GM19351 (cell line): ENCODE data around the gene ADARB2.

Experiments used
- ATAC-seq: cut with Tn5 transposase; IDR thresholded peaks from one replicate; pipeline ENCODE4 v1.9.1; 2021; ENCODE audit warnings: mild to moderate bottlenecking, moderate library complexity; ENCODE audit not compliant: unreplicated experiment

Gene ADARB2

DNA sequence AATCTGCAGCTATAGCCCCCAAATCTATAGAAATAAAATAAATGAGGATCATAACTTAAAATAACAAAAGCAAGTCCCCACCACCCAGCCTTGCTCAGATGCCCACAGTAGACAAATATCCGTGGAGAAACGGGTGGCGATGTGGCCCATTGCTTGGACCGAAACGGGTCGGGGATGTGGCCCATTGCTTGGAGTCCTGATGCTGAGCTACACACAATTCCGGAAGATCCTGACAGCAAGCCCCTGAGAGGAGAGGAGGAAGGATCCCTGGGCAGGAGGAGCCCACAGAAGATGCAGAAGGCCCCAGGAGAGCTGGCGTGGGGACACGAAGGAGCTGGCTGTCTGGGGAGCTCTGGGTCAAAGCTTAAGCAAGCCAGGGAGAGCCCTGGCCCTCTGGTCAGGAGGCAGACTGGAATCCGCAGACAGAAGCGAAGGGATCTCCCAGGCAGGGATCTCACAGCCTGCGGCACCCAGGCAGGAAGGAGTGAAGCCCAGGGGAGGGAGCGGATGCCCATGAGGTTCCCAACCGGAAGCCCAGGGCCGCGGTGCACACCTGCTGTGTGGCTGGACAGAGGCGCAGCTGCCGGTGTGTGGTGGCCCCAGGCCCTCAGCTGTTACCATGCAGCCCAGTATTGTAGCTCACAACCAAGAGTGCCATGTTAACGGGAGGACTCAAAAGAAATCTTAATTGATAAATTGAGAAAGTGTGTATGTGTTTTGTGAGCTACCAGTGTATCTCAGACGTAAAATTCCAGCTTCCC is 138.8 kb downstream of the ADARB2 start:
- no peak for ATAC-seq

DNA sequence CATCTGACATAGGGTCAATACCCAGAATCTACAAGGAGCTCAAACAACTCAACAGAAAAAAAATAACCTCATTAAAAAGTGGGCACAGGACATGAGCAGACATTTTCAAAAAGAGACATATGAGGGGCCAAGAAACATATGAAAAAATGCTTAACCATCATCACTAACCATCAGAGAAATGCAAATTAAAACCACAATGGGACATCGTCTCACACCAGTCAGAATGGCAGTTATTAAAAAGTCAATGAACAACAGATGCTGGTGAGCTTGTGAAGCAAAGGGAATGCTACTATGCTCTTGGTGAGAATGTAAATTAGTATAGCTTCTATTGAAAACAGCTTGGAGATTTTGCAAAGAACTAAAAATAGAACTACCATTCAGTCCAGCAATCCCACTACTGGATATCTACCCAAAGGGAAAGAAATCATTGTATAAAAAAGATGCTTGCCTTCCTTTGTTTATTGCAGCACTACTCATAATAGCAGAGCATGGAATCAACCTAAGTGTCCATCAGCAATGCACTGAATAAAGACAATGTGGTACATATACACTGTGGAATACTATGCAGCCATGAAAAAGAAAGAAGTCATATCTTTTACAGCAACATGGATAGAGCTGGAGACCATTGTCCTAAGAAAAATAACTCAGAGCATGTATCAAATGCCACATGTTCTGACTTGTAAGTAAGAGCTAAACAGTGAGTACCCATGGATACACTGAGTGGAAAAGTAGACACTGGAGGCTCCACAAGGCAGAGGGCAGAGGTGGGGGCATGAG is 139.8 kb downstream of the ADARB2 start:
- ATAC-seq: peak; percentile 43

DNA sequence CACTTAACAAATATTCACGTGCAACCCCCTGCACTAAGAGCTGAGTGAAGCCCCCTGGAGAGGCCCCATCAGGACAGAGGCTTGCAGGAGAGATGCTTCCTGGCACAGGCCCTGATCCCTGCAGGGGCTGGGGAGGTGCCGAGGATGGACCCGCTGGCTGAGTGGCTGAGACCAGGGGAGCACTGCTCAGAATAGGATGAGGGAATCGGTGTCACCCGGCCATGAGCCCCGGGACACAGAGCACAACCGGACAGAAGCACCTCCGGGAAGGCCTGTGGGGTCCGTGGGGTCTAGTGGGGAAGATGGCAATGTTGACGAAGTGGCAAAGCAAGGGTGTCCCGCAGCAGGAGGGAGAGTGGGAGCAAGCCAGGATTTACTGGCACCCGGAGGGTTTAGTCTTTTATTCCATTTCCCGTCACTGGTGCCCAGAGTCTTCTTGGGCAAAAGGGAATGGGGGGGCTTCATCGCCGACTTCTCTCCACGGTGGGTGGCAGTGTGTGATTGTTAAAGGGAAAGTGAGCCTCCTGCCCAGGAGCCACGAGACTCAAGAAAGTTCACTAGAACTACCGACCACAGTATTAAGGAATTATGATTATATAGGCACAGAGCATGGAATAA is 140.7 kb downstream of the ADARB2 start:
- ATAC-seq: no peak

DNA sequence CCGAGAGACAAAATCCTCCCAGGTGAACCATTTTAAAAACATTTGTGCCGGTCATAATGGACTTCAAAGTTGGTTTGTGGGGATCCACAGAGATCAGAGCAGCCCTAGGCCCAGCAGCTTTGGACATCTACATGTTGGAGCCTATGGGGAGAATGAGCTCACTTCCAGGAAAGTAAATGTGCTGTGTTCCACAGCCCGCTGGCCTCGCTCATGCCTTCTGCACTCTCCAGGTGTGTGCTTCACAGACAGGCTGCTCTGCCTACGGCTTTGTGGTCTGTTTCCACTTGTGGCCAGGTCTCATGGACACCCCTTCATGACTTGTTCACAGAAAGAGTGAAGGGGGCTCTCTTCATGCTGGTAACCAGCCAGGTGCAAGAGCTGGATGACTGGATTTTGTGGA is 141.6 kb downstream of the ADARB2 start:
- no peak for ATAC-seq

DNA sequence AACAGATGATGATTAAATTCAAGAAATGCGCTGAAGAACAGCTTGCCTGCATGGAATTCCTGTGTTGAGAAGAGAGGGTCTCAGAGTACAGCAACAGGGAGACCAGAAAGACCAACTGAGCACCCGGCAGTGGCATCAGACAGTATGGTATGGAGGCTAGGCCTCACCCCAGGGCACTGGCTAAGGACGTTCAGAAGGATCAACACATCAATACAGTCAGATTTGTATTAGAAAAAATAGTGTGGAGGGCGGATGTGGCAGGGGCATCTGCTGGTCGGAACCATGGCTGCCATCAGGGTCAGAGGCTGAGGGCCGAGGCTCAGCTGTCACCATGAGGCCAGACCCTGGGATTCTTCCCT is 142.1 kb downstream of the ADARB2 start:
- no peak for ATAC-seq

DNA sequence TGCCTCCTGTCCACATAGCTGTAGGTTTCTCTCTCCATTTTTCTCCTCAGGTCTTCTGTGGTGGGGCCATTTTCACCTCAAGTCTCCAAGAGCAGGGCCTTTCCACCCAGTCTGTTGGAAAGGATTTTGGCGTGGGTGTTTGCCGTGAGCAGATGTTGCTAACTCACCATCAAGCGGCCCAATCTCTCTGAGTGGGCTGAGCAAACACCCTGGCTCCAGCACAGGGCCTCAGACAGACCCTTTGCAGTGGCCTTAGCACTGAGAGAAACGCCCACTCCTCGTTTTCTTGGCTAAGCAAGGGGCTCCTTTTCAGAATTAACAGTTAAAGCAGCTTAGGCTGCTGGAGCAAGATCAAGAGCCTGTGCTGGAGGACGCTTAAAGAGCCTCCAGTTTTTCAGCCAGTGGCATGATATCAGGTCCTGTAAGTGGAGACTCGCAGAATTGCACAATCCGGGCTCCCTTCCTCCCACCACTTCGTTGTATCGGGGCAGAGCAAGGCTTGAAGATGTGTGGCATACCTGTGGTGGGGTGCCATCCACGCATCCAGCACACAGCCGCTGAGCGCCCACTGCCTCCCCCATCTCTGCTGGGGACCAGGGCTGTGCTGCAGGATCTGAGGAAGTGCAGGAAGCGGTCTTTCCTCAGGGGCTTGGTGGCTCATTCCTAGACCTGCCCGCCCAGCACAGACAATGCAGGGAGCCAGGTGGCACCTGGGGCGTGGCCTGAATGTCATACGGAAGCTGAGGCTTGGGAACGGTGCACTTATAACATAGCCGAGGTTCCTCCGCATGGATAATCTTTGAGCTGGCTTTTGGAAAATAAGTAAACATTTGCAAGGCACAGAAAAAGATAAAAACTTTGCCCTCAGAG is 142.7 kb downstream of the ADARB2 start:
- ATAC-seq: no peak

DNA sequence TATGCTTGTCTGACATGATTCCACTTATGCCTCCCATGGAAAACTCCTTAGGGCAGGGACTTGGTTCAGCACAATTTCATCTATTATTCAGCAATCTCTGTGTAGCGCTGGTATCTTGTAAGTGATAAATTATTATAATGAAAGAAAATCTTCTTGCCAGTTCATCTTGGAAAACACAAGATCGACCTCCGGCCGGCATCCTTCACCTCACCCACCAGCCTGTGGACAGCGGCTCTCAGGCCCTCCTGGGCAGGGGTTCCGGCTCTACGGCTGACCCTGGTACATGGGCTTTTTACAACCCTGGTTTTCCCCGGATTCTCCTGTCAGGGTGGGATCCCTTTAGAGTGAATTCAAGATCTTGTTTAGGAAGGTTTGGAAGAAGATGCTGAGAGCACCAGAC is 145.6 kb downstream of the ADARB2 start:
- no peak for ATAC-seq

DNA sequence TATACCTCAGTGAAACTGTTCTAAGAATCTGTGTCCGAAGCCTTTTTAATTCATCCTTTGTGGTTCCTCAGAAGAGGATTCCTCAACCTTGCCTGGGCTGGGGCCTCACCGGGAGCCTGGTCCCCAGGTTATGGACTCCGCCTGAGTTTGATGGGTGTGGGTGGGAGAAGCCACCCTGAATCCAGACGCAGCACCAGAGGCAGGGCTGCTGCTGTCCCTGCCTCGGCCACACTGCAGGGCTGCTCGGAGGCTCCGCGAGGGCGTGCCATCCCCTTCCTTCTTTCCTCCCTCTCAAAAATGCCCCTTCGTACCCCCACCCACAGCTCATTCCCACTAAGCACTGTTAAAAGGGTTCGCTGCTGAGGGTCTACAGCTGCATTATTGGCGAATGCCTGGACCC is 146.3 kb downstream of the ADARB2 start:
- ATAC-seq: no peak

DNA sequence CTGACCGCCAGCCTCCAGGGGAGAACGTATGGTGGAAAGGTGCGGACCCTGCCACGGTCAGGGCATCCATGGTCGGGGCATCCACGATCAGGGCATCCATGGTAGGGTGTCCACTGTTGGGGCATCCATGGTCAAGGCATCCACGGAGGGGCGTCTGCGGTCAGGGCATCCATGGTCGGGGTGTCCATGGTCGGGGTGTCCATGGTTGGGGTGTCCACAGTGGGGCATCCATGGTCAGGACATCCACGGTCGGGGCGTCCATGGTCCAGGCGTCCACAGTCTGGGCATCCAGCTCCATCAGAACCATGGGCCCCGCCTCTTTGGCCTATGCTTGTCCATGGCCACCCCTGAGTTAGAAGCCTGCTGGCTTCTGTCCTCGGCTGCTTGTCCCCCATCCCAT is 148.1 kb downstream of the ADARB2 start:
- no peak for ATAC-seq

DNA sequence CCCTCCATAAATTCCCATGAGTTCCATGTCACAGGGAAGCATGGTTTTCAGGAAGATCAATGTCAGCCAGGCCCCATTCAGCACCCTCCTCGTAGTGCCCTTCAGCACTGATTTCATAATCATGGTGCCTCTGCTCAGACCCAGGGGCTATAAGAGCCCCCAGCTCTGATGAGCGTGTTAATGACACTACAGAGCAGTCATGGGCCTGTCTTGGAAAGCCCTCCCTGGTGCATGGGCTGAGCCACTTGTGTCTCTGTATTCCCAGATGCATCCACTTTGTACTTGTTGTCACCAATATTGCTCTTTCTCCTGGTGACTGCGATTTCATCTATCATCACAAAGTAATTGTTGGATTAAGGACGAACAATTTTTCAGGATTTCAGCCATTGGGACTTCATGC is 154.6 kb downstream of the ADARB2 start:
- no peak for ATAC-seq

DNA sequence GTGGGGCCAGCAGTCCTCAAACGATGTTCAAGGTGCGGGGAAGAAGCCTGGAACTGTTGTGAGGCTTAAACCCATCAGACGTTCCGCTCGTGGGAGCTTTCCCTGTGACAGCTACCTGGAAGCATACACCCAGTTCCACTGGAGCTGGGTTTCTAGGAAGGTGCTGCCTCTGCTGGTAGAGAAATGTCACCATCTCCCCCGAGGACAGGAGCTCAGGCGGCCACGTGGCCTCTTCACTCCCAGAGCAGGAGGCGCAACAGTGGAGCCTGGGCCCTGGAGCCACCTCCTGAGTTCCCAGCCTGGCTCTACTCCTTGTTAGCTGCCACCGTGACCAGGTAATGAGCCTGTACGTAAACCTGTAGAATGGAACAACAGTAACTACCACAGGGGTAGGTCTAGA is 156.1 kb downstream of the ADARB2 start:
- ATAC-seq: no peak

DNA sequence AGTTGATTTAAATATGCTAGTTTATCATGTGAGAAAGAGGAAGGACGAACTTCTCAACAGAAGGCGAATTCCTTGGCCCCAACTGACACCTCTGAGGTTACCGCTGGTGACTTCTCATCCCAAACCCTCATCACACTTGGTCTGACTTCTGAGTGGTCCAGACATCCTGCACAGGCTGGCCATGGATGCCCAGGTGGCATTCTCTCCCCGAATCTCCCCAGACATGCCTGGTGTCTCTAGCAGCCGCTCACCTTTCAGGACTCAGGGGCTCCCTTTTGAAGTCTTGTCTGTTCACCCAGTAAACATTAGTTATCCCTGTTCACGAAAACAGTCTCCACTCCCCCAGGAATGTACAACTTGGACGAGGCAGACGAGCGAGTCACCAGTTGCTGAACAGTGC is 157.7 kb downstream of the ADARB2 start:
- no peak for ATAC-seq

DNA sequence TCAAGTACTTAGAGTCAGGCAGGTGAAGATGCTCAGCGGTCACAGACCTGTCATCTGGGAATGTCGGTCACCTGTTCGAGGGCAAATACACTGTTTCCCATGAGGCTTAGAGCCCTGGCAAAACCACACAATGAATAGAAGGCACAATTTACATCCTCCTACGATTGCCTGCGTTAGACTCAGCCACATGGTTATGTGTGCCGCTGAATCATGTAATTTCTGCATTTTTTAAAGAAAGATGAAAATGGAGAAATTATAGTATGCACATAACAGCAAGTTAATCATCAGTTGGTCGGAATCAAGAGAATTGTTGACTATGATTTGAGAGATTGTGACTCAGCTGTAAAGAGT is 158.2 kb downstream of the ADARB2 start:
- no peak for ATAC-seq

DNA sequence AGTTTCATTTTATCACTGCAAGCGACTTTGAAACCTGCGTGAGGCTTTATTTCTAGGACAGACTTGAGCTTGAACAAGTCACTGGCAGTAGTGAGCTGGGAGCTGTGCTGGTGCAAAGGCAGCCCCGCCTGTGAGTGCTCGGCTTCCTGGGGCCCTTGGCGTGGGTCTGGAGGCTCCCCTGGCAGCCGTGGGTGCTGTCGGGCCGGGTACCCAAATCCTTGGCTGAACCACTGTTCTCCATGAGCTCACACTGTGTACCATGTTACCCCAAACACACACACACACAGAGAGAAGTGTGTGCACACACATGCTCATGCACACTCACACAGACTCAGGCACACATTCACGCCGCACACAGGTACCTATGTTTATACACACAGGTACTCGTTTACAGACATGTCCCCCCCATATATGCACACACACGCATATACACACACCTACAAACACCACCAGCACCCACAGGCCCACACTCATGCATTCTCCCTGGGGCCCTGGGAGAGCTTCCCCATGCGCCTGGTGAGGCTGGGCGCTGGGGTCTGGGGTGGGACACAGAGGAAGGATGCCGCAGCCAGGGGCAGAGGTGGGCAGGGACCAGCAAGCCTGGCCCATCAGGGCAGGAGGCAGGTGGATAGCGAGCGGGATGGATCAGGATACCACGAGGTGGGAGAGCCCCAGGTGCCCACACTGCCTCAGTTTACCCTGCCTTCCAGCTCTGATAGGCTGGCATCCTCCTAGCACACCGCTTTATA is 158.8 kb downstream of the ADARB2 start:
- no peak for ATAC-seq

DNA sequence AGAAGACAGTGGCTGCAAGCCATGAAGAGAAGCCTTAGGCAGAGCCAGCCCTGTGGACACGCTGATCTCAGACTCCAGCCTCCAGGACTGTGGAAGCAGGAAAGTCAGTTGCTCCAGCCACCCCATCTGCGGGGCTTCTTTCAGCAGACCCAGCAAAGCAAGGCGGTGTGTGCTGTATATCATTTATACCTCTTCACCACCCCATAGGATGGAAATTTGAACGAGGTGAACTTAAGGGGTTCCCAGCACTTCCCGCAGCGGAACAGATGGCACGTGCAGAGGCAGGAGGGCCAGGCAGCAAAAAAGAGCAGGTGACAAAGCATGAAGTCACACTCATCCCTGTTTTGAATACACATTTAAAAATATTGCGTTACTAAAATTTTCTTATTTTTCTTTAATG is 159.4 kb downstream of the ADARB2 start:
- no peak for ATAC-seq

DNA sequence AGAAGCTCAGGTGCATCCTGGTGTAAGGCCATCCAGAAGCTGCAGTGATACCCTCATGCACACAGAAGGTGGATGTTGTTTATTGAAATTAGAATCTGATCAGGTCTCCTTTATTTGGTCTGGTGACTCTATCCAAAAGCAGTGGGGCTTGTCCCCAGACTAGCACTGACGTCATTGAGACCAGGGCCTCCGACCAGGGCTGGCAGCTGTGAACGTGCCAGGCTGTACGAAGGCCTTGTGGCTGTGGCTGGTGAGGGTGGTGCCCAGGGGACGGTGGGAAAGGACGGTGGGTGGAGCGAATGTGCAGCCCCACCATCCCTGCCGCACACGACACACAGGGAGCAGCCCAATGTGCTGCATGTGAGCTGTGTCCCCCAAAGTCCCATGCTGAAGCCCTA is 160.0 kb downstream of the ADARB2 start:
- no peak for ATAC-seq

DNA sequence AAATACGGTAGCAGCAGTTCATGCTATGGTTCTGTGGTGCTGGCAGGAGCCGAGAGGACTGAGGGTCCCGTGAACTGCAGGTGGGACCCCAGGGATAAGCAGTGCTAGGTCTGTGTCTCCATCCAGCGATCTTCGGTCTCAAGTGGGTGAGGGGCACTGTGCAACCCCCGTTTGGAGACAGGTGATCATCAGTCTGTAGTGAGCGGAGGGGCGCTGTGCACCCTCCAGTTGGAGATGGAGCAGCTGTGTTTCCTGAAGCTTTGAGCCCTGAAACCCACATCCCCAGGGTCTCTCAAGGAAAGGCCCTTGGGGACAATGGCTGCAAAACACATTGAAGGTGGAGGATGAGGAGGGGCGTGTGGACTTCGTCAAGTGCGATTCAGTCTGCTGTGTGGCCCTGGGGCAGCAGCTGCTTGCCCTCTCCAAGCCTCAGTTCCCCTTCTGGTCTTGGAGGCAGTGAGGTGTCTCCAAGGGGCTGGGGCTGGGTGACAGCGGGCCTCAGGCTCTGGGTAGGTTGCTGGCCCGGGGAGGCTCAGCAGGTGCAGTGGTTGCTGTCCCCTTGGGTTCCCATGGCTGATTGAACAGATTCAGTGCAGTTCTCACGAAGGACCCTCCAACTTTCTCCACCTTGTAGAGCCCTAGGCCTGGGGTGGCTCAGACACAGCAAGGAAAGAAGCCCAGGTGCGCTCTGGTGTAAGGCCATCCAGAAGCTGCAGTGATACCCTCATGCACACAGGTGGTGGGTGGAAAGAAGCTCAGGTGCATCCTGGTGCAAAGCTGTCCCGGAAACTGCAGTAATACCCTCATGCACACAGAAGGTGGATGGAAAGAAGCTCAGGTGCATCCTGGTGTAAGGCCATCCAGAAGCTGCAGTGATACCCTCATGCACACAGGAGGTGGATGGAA is 160.6 kb downstream of the ADARB2 start:
- no peak for ATAC-seq

DNA sequence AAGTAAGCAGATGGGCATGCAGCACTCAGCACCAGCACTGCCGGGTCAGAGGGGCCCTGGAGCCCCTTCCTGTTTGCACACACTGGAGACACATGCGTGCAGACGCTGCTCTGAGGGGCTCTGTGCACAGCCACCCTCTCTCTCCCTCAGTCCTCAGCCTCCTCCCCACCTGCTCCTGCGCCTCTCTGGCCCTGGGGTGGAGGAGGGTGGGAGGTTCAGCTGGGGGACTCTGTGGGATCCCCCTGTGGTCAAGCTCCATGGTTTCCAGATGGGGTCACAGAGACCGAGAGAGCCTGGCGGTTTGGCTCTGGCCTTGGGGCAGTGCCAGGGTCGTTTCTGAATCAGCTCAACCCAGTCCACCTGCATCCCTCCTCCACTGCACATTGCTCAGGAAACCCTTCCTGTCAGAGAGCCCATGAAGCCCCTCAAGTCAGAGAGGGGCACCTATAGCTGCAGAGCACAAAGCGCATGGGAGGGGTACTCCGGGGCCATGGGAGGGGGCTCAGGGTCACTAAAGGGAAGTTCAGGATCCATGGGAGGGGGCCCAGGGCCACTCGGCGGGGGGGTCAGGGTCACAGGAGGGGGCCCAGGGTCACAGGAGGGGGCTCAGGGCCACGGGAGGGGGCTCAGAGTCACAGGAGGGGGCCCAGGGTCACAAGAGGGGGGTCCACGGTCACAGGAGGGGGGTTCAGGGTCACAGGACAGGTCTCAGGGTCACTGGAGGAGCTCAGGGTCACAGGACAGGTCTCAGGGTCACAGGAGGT is 161.7 kb downstream of the ADARB2 start:
- ATAC-seq: no peak

DNA sequence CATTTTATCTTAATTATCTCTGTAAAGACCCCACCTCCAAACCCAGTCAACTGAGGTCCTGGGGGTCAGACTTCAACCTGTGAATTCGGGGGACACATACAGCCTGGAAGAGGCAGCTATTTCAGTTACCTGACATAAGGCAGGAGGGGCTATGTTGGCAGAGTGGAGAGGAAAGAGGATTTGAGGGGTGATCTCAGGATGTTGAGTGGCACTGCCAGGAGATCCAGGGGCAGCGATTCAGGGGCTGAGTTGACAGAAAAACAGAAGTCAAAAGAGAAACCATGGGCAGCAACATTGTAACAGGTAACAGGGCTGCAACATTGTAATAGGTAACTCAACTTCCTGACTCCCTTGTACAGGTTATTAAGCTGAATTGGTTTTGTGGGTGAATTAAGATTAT is 162.6 kb downstream of the ADARB2 start:
- no peak for ATAC-seq
